HepG2 (cell line): ENCODE data around the gene CUL9. TPM values are rescaled to one million over a fixed set of nuclear protein-coding genes. Genes with fewer than 3 reads are reported as not detected.

Experiments
- AGO2 ChIP-seq: fragments of 200-400 bp; formaldehyde crosslinking; optimal IDR thresholded peaks from 2 replicates; pipeline ENCODE3; 2017; ENCODE audit warnings: mild to moderate bottlenecking, low read depth, low read length, moderate library complexity
- DZIP1 ChIP-seq: sonication (generic); formaldehyde crosslinking; IDR thresholded peaks from 2 replicates; pipeline ENCODE4 v1.5.0; 2020; ENCODE audit warnings: mild to moderate bottlenecking, missing genetic modification reagents
- LCORL ChIP-seq, 2 experiments: fragments of 450-650 bp in 1 of 2; sonication (generic) in 1 of 2; formaldehyde crosslinking in 1 of 2; IDR thresholded peaks; 2 replicates each; pipeline versions ENCODE4 v1.5.0 to v1.6.1; 2017 to 2020; ENCODE audit warnings: antibody characterized with exemption in 1 of 2, missing genetic modification reagents in 1 of 2
- MYC ChIP-seq: sonication (generic); formaldehyde crosslinking; IDR thresholded peaks from 2 replicates; pipeline ENCODE4 v1.9.0; 2021; ENCODE audit warnings: missing genetic modification reagents, borderline replicate concordance
- NAIF1 ChIP-seq: sonication (generic); formaldehyde crosslinking; IDR thresholded peaks from 2 replicates; pipeline ENCODE4 v1.5.0; 2020; ENCODE audit warnings: mild to moderate bottlenecking, missing genetic modification reagents, borderline replicate concordance
- NFAT5 ChIP-seq: sonication (generic); formaldehyde crosslinking; IDR thresholded peaks from 2 replicates; pipeline ENCODE4 v1.4.0; 2020; ENCODE audit warnings: missing genetic modification reagents
- RXRA ChIP-seq: sonication (generic); formaldehyde crosslinking; IDR thresholded peaks from 2 replicates; pipeline ENCODE4 v1.5.1; 2020; ENCODE audit warnings: missing genetic modification reagents
- ZFP41 ChIP-seq: sonication (generic); formaldehyde crosslinking; IDR thresholded peaks from 2 replicates; pipeline ENCODE4 v1.4.0; 2020; ENCODE audit warnings: mild to moderate bottlenecking, missing genetic modification reagents, borderline replicate concordance
- ZMAT5 ChIP-seq: sonication (generic); formaldehyde crosslinking; IDR thresholded peaks from 2 replicates; pipeline ENCODE4 v1.5.0; 2020; ENCODE audit warnings: mild to moderate bottlenecking, low read depth, missing genetic modification reagents, borderline replicate concordance
- ZMYM2 ChIP-seq: sonication (generic); formaldehyde crosslinking; IDR thresholded peaks from 2 replicates; pipeline ENCODE4 v1.8.0; 2022; ENCODE audit warnings: mild to moderate bottlenecking, missing genetic modification reagents
- ZNF276 ChIP-seq: sonication (generic); formaldehyde crosslinking; IDR thresholded peaks from 2 replicates; pipeline ENCODE4 v1.4.0; 2020; ENCODE audit warnings: mild to moderate bottlenecking, low read depth, missing genetic modification reagents
- ZNF414 ChIP-seq: sonication (generic); formaldehyde crosslinking; IDR thresholded peaks from 2 replicates; pipeline ENCODE4 v1.5.0; 2020; ENCODE audit warnings: missing genetic modification reagents
- ZNF512 ChIP-seq: sonication (generic); formaldehyde crosslinking; IDR thresholded peaks from 2 replicates; pipeline ENCODE4 v1.4.0; 2020; ENCODE audit warnings: mild to moderate bottlenecking, missing genetic modification reagents
- ZNF629 ChIP-seq: sonication (generic); formaldehyde crosslinking; conservative IDR thresholded peaks from 2 replicates; pipeline ENCODE4 v1.5.0; 2020; ENCODE audit warnings: missing genetic modification reagents
- polyA plus RNA-seq, 8 experiments: library from polyadenylated mRNA; depleted of rRNA in 3 of 8; stranded (reverse) in 7 of 8; unstranded in 1 of 8; fragments of >200 nt; fragmentation: Illumina TruSeq in 4 of 8; extraction: Trizol in 4 of 8; gene quantifications; 2 replicates each; pipeline versions ENCODE4 v1.2.1 to v1.2.3, GENCODE V29; 2011 to 2016; ENCODE audit warnings: low read depth in 4 of 8, missing spikeins in 1 of 8, mixed read lengths in 1 of 8; ENCODE audit not compliant: insufficient read depth in 1 of 8
- total RNA-seq, 5 experiments: library from RNA; depleted of rRNA; stranded (reverse); fragments of >200 nt; fragmentation: Illumina TruSeq; extraction: Trizol; gene quantifications; 2 replicates each; pipeline ENCODE4 v1.2.3, GENCODE V29; 2016; ENCODE audit warnings: low read depth in 1 of 5

CUL9 gene
- total and polyA plus RNA-seq, 2 of the 13 experiments (the other 11 are each of a cell fraction or from before 2014, with no cell fraction given): 11.4 to 13.7 TPM

- TF ChIP-seq ZNF414 (CRISPR knock-in tag): peak; percentile 75; the same call in 1 of the 2 replicates
- TF ChIP-seq DZIP1 (CRISPR knock-in tag): no peak; the same call in 1 of the 2 replicates
- no peak for TF ChIP-seq ZMYM2 (CRISPR knock-in tag)
- no peak; the same call in 1 of the 2 replicates for TF ChIP-seq NFAT5 (CRISPR knock-in tag)
- peak; percentile 84; the same call in 1 of the 2 replicates for TF ChIP-seq ZNF276 (CRISPR knock-in tag)
- no peak for TF ChIP-seq LCORL (IDR thresholded peaks at IDR 0.05)
- TF ChIP-seq LCORL (CRISPR knock-in tag; IDR thresholded peaks at IDR 0.05): peak; percentile 76
- TF ChIP-seq MYC (CRISPR knock-in tag): peak; percentile 96
- TF ChIP-seq ZNF512 (CRISPR knock-in tag): no peak
- TF ChIP-seq RXRA: peak; percentile 94
- TF ChIP-seq ZMAT5 (CRISPR knock-in tag): no peak
- TF ChIP-seq ZFP41 (CRISPR knock-in tag): no peak
- TF ChIP-seq ZNF629 (CRISPR knock-in tag): no peak
- peak; percentile 97 for TF ChIP-seq AGO2
- peak; percentile 87 for TF ChIP-seq NAIF1 (CRISPR knock-in tag)
Measured at GRCh38 chr6:43181942-43182860, at the start of gene CUL9 (continued).
